ENCODE measurements around the gene CCM2.

DNA sequence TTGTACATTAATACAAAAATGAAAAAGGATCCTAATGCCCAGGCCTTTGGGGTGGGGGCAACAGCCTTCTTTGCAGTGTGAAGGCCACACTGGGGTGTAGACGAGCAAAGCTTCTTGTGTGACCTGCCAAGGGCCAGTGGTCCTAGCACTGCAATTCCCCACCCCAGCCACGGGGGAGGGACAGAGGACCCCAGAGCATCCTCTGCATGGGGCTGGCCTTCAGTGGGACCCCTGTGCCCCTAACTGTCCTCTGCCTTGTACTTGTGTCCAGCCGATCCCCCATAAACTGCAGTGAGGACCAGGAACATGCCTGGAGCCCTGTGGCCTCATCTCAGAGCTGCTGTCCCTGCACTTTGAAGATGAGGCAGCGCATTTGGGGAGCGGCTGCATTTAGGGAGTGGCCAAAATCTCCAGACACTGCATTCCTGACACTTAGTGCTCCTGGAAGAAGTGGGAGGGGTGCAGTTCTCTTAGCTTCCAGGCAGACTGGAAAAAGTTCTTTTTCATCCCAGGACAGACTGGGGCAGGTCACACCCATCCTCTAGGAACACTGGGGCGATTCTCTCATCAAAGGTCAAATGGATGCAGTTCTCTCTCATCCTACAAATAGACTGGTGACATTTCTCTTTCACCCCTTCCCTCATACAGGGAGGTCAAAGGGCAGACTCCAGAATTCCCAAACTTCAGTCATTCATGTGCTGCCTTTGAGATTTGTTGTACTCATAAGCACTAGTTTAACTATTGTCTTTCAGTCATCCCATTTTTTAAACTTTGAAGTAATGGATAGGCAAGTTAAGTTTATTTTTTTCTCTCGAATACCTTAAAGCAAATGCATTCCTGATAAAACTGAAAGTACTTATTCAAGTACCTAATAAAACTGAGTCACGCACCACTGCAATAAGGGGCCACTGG, 20.3 kb upstream of the CCM2 start:
- TF ChIP-seq, protein P1, sequence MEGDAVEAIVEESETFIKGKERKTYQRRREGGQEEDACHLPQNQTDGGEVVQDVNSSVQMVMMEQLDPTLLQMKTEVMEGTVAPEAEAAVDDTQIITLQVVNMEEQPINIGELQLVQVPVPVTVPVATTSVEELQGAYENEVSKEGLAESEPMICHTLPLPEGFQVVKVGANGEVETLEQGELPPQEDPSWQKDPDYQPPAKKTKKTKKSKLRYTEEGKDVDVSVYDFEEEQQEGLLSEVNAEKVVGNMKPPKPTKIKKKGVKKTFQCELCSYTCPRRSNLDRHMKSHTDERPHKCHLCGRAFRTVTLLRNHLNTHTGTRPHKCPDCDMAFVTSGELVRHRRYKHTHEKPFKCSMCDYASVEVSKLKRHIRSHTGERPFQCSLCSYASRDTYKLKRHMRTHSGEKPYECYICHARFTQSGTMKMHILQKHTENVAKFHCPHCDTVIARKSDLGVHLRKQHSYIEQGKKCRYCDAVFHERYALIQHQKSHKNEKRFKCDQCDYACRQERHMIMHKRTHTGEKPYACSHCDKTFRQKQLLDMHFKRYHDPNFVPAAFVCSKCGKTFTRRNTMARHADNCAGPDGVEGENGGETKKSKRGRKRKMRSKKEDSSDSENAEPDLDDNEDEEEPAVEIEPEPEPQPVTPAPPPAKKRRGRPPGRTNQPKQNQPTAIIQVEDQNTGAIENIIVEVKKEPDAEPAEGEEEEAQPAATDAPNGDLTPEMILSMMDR (IDR thresholded peaks at IDR 0.05): no peak
- TF ChIP-seq POLR2AphosphoS5 (IDR thresholded peaks at IDR 0.05): no peak
- no peak for TF ChIP-seq POLR2A (IDR thresholded peaks at IDR 0.05)

Measured in prostate gland (tissue), 2 donors.